NCI-H748 (cell line): ENCODE results near the gene MRPS27.

Source experiments
- DNase-seq: peaks from one replicate; lab custom pipeline; 2025; ENCODE audit not compliant: unreplicated experiment; lab: John Stamatoyannopoulos, UW

The MRPS27 gene

DNA sequence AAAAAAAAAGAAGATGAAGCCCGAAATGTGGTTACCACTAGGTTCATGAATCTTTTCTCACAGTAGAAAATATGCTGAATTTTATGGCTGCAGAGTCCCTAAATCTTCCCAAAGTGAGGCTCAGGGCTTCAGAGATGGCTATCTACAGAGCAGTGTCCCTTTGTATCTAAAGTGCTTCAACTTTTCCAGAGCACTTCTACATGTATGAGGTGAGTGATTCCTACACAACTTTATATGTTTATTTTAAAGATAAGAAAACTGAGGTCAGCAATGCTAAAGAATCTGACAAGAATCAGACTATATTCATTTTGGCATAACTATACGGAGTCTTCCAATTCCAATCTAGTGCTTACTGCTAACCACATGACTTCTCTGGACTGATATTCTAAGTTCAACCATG, 53.2 kb downstream of the MRPS27 start:
- DNase-seq, result no peak

DNA sequence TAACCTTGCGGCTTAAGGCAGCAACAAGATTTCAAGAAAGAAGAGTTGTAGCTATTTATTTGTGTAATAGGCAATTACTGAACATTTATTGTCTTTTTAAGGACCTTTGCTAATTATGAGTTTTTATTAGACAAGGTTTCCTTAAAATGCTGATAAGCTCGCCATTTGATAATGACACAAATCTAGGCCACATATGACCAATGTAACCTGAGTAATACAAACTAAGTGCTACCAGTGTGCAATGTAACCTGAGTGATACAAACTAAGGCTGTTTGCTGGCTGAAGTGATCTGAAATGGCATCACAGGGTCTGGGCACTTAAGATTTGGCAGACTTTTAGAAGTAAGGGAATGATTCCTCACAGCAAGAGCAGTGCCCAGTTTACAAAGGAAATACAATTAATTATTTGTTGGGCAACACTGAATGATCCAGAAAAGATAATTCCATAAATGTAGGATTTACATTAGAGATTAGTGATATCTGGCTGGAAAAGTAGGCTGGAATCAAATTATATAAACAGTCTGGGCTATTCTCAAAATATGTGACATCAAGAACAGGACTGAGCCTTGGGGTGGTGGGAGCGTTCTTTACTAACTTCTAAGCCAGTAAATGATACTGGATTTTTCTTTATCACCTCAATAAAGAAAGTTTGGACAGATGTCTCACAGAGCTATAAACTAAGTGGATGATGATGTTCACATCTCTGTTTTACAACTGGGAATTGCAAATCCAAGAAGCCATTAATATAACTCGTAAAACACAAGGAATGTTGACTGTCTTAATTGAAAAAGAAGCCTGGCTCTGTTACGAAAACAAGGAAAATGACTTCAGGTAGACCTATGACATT, 54.8 kb downstream of the MRPS27 start:
- no peak for DNase-seq

DNA sequence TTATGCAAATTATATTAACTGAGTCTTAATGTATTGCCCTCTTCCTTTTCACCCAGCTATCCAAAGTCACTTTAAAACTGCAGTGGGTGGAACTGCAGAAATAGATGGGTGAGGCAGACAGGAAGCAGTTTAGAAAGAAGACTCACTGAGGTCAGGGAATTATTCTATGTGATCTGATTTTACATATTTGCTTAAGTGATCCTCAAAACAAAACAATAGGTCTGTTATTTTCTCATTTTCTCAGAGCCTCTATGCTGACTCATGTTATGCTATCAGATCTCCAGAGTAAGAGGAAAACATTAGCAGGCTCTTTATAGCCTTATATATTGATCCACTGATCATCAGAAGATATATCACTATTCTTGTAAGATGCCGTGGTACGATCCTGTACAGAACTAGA, 63.5 kb downstream of the MRPS27 start:
- no peak for DNase-seq

DNA sequence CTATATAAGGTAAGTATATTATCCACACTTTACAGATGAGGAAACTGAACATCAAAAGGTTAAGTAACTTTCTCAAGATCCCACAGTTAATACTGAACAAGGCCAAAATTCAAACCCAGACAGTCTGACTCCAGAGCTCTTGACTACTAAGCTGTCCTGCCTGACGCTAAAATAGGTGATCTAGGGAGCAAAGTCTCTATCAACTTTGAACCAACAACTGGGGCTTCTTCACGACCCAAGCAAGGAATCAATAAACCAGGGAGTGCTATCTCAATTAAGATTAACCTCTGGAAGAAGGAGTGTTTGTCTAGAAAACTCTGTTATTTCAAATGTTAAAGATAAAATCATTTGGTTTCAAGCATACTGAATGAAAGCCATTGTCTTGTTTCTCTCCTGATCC, 64.4 kb downstream of the MRPS27 start:
- peak; percentile 38 for DNase-seq

DNA sequence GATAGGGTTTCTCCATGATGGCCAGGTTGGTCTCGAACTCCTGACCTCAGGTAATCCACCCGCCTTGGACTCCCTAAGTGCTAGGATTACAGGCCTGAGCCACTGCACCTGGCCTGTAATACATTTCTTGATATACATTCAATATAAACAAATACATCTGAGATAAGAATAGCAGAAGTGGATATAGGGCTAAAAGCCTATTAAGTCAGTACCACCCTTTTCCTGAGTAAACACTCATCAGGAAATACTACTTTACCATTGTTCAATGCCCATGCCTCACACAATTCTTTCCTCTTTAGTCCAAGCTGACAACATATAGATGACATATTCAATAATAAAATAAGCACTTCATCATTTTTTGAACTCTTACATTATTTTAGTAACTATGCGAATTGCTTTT, 64.8 kb downstream of the MRPS27 start:
- peak; percentile 88 for DNase-seq

GRCh38 chr5:72252574-72253155, 67.4 kb downstream of the MRPS27 start:
- DNase-seq, result no peak

- DNase-seq, result no peak
These were observed 68.0 kb downstream of the MRPS27 start for GRCh38 chr5:72252008-72252407.

DNA sequence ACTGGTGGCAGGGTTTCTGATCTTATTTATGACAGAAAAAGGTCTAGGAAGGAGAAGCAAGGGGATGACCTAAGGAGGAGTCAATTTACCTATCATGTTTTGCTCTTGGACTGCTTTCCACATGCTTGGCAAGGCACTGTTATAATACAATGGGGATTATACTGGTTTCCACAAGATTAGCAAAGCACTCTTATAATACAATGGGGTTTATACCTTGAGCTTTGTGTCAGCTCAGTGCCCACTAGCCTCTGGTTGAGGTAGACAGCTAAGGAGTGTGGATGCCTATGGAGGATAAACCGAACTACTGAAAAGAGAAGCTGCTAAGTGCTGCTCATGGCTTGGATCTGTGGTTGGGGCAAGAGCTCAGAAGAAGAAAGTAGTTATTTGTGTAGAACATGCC, 68.7 kb downstream of the MRPS27 start:
- DNase-seq, result no peak

GRCh38 chr5:72248410-72248981, 71.5 kb downstream of the MRPS27 start:
- no peak for DNase-seq

DNA sequence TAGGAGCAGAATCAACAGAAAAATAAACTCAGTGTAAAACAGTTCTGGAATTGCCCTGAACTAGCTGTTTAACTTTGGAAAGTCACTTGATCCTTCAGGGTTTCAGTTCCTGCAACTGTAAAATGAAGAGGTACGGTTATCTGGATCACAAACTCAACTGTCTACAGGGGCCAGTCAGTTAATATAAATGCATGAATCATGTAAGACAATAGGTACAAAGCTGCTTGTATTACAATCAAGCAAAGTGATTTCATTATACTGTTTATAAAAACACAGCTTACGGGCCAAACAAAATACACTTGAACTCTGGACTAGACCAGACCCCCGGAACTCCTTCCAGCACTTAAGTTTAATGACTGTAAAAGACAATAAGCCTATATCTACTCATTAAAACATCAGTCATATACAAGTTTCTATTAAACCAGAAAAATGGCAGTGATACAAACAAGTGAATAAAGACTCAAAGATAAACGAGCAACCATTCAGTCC, 73.0 kb downstream of the MRPS27 start:
- no peak for DNase-seq

GRCh38 chr5:72245951-72246532, 74.0 kb downstream of the MRPS27 start:
- no peak for DNase-seq

DNA sequence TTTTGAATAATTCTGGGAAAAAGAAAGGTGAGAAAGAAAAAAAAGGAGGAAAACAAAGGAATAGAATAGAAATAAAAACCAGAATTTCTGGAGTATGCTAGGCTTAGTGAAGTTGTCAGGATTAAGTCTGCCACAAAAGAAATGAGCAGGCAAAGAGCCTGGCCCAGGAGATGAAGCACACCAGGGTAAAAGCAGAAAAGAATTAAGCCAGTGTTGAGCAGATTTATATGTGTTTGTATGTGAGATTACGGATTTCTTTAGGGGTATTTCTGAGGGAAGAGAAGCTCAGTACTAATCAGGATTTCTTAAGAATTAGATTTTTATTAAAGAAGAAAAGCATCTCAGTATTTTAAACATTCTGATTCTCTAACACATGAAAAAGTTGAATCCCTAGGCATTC, 74.5 kb downstream of the MRPS27 start:
- no peak for DNase-seq

GRCh38 chr5:72244862-72245371, 75.1 kb downstream of the MRPS27 start:
- peak; percentile 47 for DNase-seq

DNA sequence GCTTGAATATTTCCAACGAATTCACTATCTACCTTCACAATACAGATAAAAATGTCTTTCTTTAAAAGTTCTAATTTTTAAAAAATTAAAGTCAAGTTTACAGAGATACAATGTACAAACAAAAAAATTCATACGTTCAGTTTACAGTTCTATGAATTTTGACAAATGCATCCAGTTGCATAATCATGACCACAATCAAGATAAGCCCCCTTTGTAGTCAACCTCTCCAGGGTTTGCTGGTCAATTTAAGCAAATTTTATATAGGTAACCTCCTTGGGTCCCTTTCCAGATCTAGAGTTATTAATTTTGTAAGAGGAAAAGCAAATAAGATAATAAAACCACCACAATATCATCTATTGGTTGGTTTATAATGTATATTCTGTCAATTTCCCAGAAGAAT, 76.3 kb downstream of the MRPS27 start:
- DNase-seq, result no peak

- DNase-seq, result no peak
These were observed 77.1 kb downstream of the MRPS27 start for GRCh38 chr5:72242796-72243475.

- DNase-seq, result peak; percentile 79
These were observed 78.6 kb downstream of the MRPS27 start for GRCh38 chr5:72241346-72242003.

DNA sequence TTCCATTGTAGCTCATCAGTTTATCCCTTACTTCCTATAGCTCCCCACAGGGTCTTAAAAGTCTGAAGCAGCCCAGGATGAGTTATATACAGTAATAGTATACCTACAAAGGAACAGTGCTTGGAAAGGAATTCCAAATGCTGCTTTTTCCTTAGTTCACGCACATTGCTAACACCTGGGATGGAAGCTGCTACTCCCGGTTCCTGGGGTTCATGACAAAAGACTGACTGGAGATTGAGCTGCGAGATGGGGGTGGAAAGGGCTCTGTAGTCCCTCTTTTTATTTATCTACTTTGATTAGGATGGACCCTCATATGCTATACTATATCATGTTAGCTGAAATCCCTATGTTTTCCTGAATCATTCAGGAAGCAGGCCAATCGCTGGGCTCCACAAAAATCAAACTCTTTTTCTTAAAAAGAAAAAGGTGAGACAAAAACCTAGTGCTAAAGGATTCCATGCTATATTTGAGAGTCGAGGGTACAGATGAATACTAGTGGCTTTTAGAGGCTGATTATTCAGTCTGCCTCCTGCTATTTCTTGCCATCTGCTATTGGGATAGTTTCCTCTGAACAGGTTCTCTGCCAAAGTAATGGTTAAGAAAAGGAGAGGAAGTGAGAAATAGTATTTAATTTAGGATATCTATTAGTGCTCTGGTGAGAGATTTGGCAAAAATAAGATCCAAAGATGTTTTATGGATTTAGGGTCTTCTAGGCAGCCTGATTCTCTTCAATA, 81.2 kb downstream of the MRPS27 start:
- DNase-seq, result no peak

DNA sequence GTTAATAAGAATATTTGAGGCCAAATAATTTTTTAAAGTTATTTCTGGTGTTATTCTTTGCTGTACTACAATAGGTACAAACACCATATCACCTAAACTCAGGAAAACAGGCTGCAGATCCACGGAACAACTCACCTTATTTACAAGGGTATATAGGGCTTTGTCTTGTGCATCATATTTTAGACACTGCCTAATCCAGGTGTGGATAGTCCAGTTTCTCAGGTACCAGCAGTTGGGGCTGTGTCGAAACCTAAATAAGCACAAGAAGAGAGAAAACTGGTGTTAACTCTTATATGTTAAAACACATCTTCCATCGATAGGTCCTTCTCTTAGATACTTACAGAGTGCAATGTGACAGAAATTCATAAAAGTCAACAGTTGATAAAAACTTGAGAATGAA, 82.2 kb downstream of the MRPS27 start:
- no peak for DNase-seq

DNA sequence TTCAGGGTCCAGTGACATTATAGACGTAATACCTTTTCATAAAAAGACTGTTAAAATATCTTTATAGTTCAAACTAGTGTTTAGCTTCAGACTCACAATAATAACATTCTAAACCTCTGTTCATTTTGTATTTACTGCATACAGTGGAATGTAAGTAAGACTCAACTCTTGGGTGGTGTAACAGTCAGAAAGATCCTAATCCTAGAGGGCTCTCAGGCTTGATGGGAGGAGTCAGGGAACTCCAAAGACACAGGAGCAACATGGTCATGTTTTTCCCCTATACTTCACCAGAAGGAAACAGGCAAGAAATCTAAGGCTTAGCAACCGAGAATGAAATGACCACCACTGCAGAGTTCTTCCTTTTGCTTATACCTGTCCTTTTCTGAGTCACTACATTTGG, 82.6 kb downstream of the MRPS27 start:
- no peak for DNase-seq

DNA sequence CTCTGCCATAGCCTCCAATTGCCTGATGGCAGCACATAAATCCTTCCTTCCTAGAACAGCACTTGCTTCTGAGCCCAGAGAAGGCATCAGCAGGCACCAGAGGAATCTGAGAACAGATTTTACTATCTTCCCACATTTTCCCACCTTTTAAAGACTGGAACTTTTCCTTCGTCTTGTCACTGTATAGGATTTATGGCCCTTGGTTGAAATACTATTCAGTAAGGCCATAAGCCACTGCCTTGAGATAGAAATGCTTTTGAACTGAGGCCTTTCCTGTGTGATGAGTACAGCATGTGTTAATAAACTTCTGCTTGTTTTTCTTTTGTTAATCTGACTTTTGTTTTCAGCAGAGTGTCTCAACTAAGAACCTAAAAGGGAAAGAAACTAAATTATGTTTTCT, 84.3 kb downstream of the MRPS27 start:
- no peak for DNase-seq
